Measurements from ENCODE around the gene DHX9. TPM values are rescaled to one million over a fixed set of nuclear protein-coding genes. Genes with fewer than 3 reads are reported as not detected.

DHX9 gene
- polyA plus RNA-seq, 2 donors, result 38.6 to 70.5 TPM

GRCh38 chr1:182807907-182808306 is 31.2 kb upstream of the DHX9 start:
- Histone ChIP-seq H3K27ac (ENCODE audit: low read depth in 2 of 2, low read length in 1 of 2) (no peak overlapping the region), H3K9me3 (ENCODE audit: control insufficient read depth in 2 of 2, insufficient read depth in 1 of 2, low read depth in 1 of 2, low read length in 1 of 2) (no peaks in the 10 kb centered on the region), H3K27me3 (ENCODE audit: control insufficient read depth in 1 of 2, insufficient read depth in 2 of 2, low read length in 2 of 2) (no peaks in the 10 kb centered on the region), H3K4me1 (ENCODE audit: control insufficient read depth in 2 of 2, insufficient read depth in 2 of 2, low read length in 1 of 2) (no peaks in the 10 kb centered on the region), H3K36me3 (ENCODE audit: control insufficient read depth in 2 of 2, insufficient read depth in 2 of 2, low read length in 1 of 2) (peaks cover 4 to 15% of the 10 kb centered on the region in 2 donors), H3K4me3 (ENCODE audit: low read depth in 1 of 2, low read length in 2 of 2) (no peak overlapping the region)
- WGBS, 2 donors, result 78 to 84% methylated on average over 3 of the region's 3 CpGs

DNA sequence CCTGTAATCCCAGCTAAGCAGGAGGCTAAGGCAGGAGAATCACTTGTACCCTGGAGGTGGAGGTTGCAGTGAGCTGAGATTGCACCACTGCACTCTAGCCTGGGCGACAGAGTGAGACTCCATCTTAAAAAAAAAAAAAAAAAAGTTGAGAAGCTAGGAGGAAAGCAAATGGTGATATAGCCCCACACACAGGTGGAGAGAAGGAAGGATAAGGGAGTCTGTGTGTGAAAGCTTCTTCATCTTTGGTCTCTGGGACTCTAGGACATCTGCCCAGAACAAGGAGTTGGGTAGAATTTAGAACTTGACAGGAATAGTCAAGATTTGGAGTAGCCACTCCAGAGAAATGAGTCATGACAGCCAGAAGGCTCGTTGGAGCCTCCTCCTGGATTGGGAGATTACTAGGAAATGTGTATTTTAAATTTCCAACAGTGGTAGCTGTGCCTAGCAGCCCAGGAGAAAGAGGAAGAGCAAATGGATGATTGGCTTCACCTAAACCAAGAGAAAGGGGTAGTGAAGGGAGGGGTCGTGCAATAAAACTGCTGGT is 29.7 kb upstream of the DHX9 start:
- Histone ChIP-seq H3K27me3 (ENCODE audit: control insufficient read depth in 1 of 2, insufficient read depth in 2 of 2, low read length in 2 of 2) (no peaks in the 10 kb centered on the region), H3K27ac (ENCODE audit: low read depth in 2 of 2, low read length in 1 of 2) (no peak overlapping the region), H3K36me3 (ENCODE audit: control insufficient read depth in 2 of 2, insufficient read depth in 2 of 2, low read length in 1 of 2) (peaks cover 4 to 15% of the 10 kb centered on the region in 2 donors), H3K4me3 (ENCODE audit: low read depth in 1 of 2, low read length in 2 of 2) (no peak overlapping the region), H3K9me3 (ENCODE audit: control insufficient read depth in 2 of 2, insufficient read depth in 1 of 2, low read depth in 1 of 2, low read length in 1 of 2) (no peaks in the 10 kb centered on the region), H3K4me1 (ENCODE audit: control insufficient read depth in 2 of 2, insufficient read depth in 2 of 2, low read length in 1 of 2) (no peaks in the 10 kb centered on the region)
- WGBS, 2 donors, result 65 to 72% methylated on average over 3 of the region's 3 CpGs

DNA sequence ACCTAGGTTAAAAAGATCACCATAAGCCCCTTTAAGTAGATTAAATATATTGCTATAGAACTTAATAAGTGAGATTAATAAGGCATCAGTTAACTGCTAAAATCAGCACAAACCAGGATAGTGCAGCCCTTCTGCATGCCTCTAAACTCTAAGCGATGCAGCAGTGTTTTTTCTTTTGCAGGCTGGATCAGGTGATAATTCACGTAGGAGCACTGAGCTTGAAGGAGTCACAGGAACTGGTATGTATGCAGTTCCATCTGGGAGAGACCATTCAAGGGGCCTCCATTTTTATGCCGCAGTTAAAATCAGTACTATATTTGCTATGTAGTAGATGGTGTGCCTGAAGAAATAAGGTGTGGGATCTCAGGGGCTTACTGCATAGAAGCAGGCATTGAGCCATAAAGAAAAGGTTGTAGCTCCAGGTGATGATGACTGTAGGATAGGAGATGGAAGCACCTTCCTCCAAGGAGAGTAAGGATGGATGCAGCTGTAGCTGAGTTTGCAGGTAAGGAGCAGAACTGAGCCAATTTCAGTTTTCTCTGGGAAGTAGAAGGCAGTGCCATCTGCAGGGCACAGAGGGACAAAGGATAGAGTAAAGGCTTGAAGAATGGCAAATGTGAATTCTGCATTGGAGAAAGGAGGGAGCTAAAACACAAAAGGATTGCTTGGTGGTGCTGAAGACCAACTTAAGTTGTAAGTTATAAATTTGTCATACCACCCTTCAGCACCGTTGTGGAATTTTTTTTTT is 27.0 kb upstream of the DHX9 start:
- H3K27ac ChIP-seq (ENCODE audit: low read depth in 2 of 2, low read length in 1 of 2), result no peak overlapping the region
- 81 to 92% methylated on average over 4 of the region's 4 CpGs for WGBS, 2 donors
- no peaks in the 10 kb centered on the region for H3K4me1 ChIP-seq (ENCODE audit: control insufficient read depth in 2 of 2, insufficient read depth in 2 of 2, low read length in 1 of 2)
- H3K9me3 ChIP-seq (ENCODE audit: control insufficient read depth in 2 of 2, insufficient read depth in 1 of 2, low read depth in 1 of 2, low read length in 1 of 2), result no peaks in the 10 kb centered on the region
- no peaks in the 10 kb centered on the region for H3K27me3 ChIP-seq (ENCODE audit: control insufficient read depth in 1 of 2, insufficient read depth in 2 of 2, low read length in 2 of 2)
- H3K4me3 ChIP-seq (ENCODE audit: low read depth in 1 of 2, low read length in 2 of 2), result no peak overlapping the region
- peaks cover 6 to 8% of the 10 kb centered on the region in 2 donors for H3K36me3 ChIP-seq (ENCODE audit: control insufficient read depth in 2 of 2, insufficient read depth in 2 of 2, low read length in 1 of 2)

DNA sequence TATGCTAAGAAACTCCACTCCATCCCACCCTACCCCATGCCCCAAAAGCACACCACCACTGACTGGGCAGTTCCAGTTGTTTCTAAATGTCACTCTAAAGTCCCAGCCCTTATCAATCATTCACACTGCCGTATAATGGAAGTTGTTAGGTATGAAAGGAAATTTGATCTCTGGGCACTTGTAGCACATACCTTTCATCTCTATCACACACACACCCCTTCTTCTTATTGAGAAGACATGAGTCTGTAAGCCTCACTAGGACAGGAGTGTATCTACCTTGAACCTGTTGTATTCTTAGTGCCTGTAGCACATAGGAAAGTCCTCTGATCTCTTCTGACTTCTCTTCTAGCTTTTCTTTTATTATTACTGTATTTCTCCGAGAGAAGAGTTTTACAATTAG is 22.3 kb upstream of the DHX9 start:
- Histone ChIP-seq H3K9me3 (ENCODE audit: control insufficient read depth in 2 of 2, insufficient read depth in 1 of 2, low read depth in 1 of 2, low read length in 1 of 2) (no peaks in the 10 kb centered on the region), H3K27me3 (ENCODE audit: control insufficient read depth in 1 of 2, insufficient read depth in 2 of 2, low read length in 2 of 2) (no peaks in the 10 kb centered on the region), H3K36me3 (ENCODE audit: control insufficient read depth in 2 of 2, insufficient read depth in 2 of 2, low read length in 1 of 2) (peaks cover 8 to 10% of the 10 kb centered on the region in 2 donors), H3K4me3 (ENCODE audit: low read depth in 1 of 2, low read length in 2 of 2) (no peak overlapping the region), H3K4me1 (ENCODE audit: control insufficient read depth in 2 of 2, insufficient read depth in 2 of 2, low read length in 1 of 2) (no peaks in the 10 kb centered on the region), H3K27ac (ENCODE audit: low read depth in 2 of 2, low read length in 1 of 2) (no peak overlapping the region)
- WGBS, 2 donors, result 97 to 98% methylated on average over 2 of the region's 2 CpGs

DNA sequence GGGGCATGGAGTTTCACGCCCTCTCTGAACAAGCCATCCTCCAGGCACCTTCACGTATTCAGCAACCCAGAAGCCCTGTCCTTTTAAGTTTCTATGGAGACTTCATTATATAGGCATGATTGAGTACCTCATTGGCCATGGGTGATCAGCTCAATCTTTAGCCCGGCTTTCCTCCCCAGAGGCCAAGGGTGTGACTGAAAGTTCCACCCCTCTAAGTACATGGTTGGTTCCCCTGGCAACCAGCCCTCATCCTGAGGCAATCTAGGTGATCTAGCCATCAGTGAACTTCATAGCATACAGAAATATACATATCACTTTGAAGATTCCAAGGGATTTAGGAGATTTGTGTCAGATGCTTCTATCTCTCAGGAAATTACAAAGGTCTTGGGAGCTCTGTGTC is 21.3 kb upstream of the DHX9 start:
- H3K27ac ChIP-seq (ENCODE audit: low read depth in 2 of 2, low read length in 1 of 2), result no peak overlapping the region
- no peaks in the 10 kb centered on the region for H3K4me1 ChIP-seq (ENCODE audit: control insufficient read depth in 2 of 2, insufficient read depth in 2 of 2, low read length in 1 of 2)
- no peaks in the 10 kb centered on the region for H3K9me3 ChIP-seq (ENCODE audit: control insufficient read depth in 2 of 2, insufficient read depth in 1 of 2, low read depth in 1 of 2, low read length in 1 of 2)
- H3K4me3 ChIP-seq (ENCODE audit: low read depth in 1 of 2, low read length in 2 of 2), result no peak overlapping the region
- 88 to 90% methylated on average over 3 of the region's 3 CpGs for WGBS, 2 donors
- no peaks in the 10 kb centered on the region for H3K27me3 ChIP-seq (ENCODE audit: control insufficient read depth in 1 of 2, insufficient read depth in 2 of 2, low read length in 2 of 2)
- H3K36me3 ChIP-seq (ENCODE audit: control insufficient read depth in 2 of 2, insufficient read depth in 2 of 2, low read length in 1 of 2), result peaks cover 5 to 10% of the 10 kb centered on the region in 2 donors

DNA sequence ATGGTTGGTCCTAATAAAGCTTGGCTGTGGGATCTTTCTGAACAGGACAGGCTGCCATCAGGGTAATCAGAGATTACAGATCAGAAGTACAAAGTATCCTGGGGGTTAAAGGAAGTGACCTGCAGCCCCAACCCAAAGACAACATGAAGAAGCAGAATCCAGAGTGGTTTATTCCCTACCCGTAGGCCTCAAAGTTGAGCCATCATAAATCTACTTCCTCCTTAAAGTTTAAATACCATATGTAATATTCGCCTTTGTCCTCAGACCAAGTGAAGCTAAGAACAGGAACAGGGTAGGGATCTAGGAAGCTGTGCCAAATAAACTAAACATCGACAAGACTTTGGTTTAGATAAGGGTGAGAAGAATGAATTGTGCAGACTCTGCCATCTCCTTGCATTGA is 15.9 kb upstream of the DHX9 start:
- Histone ChIP-seq H3K9me3 (ENCODE audit: control insufficient read depth in 2 of 2, insufficient read depth in 1 of 2, low read depth in 1 of 2, low read length in 1 of 2) (no peaks in the 10 kb centered on the region), H3K36me3 (ENCODE audit: control insufficient read depth in 2 of 2, insufficient read depth in 2 of 2, low read length in 1 of 2) (no peaks in the 10 kb centered on the region), H3K4me1 (ENCODE audit: control insufficient read depth in 2 of 2, insufficient read depth in 2 of 2, low read length in 1 of 2) (no peaks in the 10 kb centered on the region), H3K27ac (ENCODE audit: low read depth in 2 of 2, low read length in 1 of 2) (no peak overlapping the region), H3K4me3 (ENCODE audit: low read depth in 1 of 2, low read length in 2 of 2) (no peak overlapping the region), H3K27me3 (ENCODE audit: control insufficient read depth in 1 of 2, insufficient read depth in 2 of 2, low read length in 2 of 2) (no peaks in the 10 kb centered on the region)
- 76 to 81% methylated on average over 3 of the region's 3 CpGs for WGBS, 2 donors

DNA sequence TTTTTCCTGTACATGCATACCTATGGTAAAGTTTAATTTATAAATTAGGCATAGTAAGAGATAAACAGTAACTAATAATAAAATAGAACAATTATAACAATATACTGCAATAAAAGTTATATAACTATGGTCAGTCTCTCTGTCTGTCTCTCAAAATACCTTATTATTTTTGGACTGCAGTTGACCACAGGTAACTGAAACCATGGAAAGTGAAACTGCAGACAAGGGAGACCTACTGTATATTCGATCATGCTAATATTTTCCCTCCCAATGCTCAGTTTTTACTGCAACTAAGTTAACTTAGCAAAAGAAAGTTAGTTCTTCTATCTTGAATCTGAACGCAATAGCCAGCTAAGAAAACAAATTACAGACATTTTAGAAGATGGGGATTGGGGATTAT is 12.3 kb upstream of the DHX9 start:
- 90 to 92% methylated on average over 2 of the region's 2 CpGs for WGBS, 2 donors
- no peaks in the 10 kb centered on the region for H3K36me3 ChIP-seq (ENCODE audit: control insufficient read depth in 2 of 2, insufficient read depth in 2 of 2, low read length in 1 of 2)
- no peak overlapping the region for H3K27ac ChIP-seq (ENCODE audit: low read depth in 2 of 2, low read length in 1 of 2)
- H3K4me1 ChIP-seq (ENCODE audit: control insufficient read depth in 2 of 2, insufficient read depth in 2 of 2, low read length in 1 of 2), result no peaks in the 10 kb centered on the region
- no peaks in the 10 kb centered on the region for H3K9me3 ChIP-seq (ENCODE audit: control insufficient read depth in 2 of 2, insufficient read depth in 1 of 2, low read depth in 1 of 2, low read length in 1 of 2)
- H3K4me3 ChIP-seq (ENCODE audit: low read depth in 1 of 2, low read length in 2 of 2), result no peak overlapping the region
- no peaks in the 10 kb centered on the region for H3K27me3 ChIP-seq (ENCODE audit: control insufficient read depth in 1 of 2, insufficient read depth in 2 of 2, low read length in 2 of 2)

- WGBS, 2 donors, result 70 to 73% methylated on average over 5 of the region's 5 CpGs
- Histone ChIP-seq H3K4me1 (ENCODE audit: control insufficient read depth in 2 of 2, insufficient read depth in 2 of 2, low read length in 1 of 2) (no peaks in the 10 kb centered on the region), H3K27ac (ENCODE audit: low read depth in 2 of 2, low read length in 1 of 2) (no peak overlapping the region), H3K4me3 (ENCODE audit: low read depth in 1 of 2, low read length in 2 of 2) (no peak overlapping the region), H3K9me3 (ENCODE audit: control insufficient read depth in 2 of 2, insufficient read depth in 1 of 2, low read depth in 1 of 2, low read length in 1 of 2) (no peaks in the 10 kb centered on the region), H3K36me3 (ENCODE audit: control insufficient read depth in 2 of 2, insufficient read depth in 2 of 2, low read length in 1 of 2) (no peaks in the 10 kb centered on the region), H3K27me3 (ENCODE audit: control insufficient read depth in 1 of 2, insufficient read depth in 2 of 2, low read length in 2 of 2) (no peaks in the 10 kb centered on the region)
Observed at GRCh38 chr1:182829285-182829932, 9.7 kb upstream of the DHX9 start.

DNA sequence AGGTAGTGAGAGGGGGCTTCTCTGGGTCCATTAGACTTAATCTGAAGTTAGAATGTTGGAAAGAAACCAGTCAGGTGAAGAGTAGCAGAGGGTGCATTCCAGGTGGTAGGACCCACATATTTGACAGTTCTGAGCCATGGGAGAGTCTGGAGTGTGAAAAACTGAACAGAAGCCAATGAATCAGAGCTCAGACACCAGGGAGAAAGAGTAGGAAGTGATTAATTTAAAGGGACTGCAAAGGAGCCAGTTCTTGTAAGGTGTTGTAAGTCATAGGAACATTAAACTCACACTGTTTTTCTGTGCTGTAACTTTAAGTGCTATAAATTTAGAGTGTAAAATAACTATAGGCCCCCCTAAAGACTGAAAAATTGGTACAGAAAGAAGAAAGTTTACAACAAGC is 5.9 kb upstream of the DHX9 start:
- Histone ChIP-seq H3K4me3 (ENCODE audit: low read depth in 1 of 2, low read length in 2 of 2) (no peak overlapping the region), H3K36me3 (ENCODE audit: control insufficient read depth in 2 of 2, insufficient read depth in 2 of 2, low read length in 1 of 2) (no peaks in the 10 kb centered on the region), H3K27me3 (ENCODE audit: control insufficient read depth in 1 of 2, insufficient read depth in 2 of 2, low read length in 2 of 2) (no peaks in the 10 kb centered on the region), H3K4me1 (ENCODE audit: control insufficient read depth in 2 of 2, insufficient read depth in 2 of 2, low read length in 1 of 2) (no peaks in the 10 kb centered on the region), H3K27ac (ENCODE audit: low read depth in 2 of 2, low read length in 1 of 2) (no peak overlapping the region), H3K9me3 (ENCODE audit: control insufficient read depth in 2 of 2, insufficient read depth in 1 of 2, low read depth in 1 of 2, low read length in 1 of 2) (no peaks in the 10 kb centered on the region)

- no peak overlapping the region for H3K4me3 ChIP-seq (ENCODE audit: low read depth in 1 of 2, low read length in 2 of 2)
- 88 to 89% methylated on average over 2 of the region's 2 CpGs for WGBS, 2 donors
- H3K4me1 ChIP-seq (ENCODE audit: control insufficient read depth in 2 of 2, insufficient read depth in 2 of 2, low read length in 1 of 2), result peaks cover 0 to 3% of the 10 kb centered on the region in 2 donors
- H3K27me3 ChIP-seq (ENCODE audit: control insufficient read depth in 1 of 2, insufficient read depth in 2 of 2, low read length in 2 of 2), result no peaks in the 10 kb centered on the region
- H3K27ac ChIP-seq (ENCODE audit: low read depth in 2 of 2, low read length in 1 of 2), result no peak overlapping the region
- no peaks in the 10 kb centered on the region for H3K9me3 ChIP-seq (ENCODE audit: control insufficient read depth in 2 of 2, insufficient read depth in 1 of 2, low read depth in 1 of 2, low read length in 1 of 2)
- H3K36me3 ChIP-seq (ENCODE audit: control insufficient read depth in 2 of 2, insufficient read depth in 2 of 2, low read length in 1 of 2), result no peaks in the 10 kb centered on the region
Observed at GRCh38 chr1:182834326-182834725, 4.8 kb upstream of the DHX9 start.

Measured in esophagus (tissue), 2 donors.